A673 (cell line): ENCODE results near the gene ZDHHC16.

Experiments used
- CTCF ChIP-seq: fragments of 300-800, 200-600 bp; sonication (generic); conservative IDR thresholded peaks from 2 replicates; pipeline ENCODE4 v1.5.1; 2017; ENCODE audit warnings: low read depth, mild to moderate bottlenecking, antibody characterized with exemption, low read length, moderate library complexity, mixed read lengths
- EZH2 ChIP-seq: fragments of 200-600 bp; sonication (generic); IDR thresholded peaks from 2 replicates; pipeline ENCODE4 v1.6.1; 2017; ENCODE audit warnings: borderline replicate concordance, low read depth, mild to moderate bottlenecking, mixed read lengths, antibody characterized with exemption, low read length; ENCODE audit not compliant: poor library complexity, severe bottlenecking

GRCh38 chr10:97412891-97413304 lies 33.1 kb upstream of the ZDHHC16 start:
- no peak for TF ChIP-seq CTCF
- TF ChIP-seq EZH2: no peak
